HG03025 (cell line): ENCODE data around the gene GPR179.
A peak's percentile ranks its signal among the peaks of the same experiment; 100 is the strongest.
"Not testable (repeated sequence)": the region's sequence is repeated elsewhere in the genome, so short reads cannot be mapped to it uniquely, and the experiment has no call there.

ENCODE experiments used
- ATAC-seq: cut with Tn5 transposase; IDR thresholded peaks from one replicate; pipeline ENCODE4 v1.9.1; 2021; ENCODE audit warnings: mild to moderate bottlenecking, moderate library complexity; ENCODE audit not compliant: unreplicated experiment, low FRiP score

The GPR179 gene

GRCh38 chr17:38324141-38324697, 19.5 kb downstream of the GPR179 start:
- no peak for ATAC-seq

GRCh38 chr17:38322897-38323296, 20.9 kb downstream of the GPR179 start:
- ATAC-seq = no peak

GRCh38 chr17:38322156-38322779, 21.5 kb downstream of the GPR179 start:
- no peak for ATAC-seq

- no peak for ATAC-seq
Measured at GRCh38 chr17:38320482-38320881, 23.3 kb downstream of the GPR179 start.

GRCh38 chr17:38317081-38317480, 26.7 kb downstream of the GPR179 start:
- no peak for ATAC-seq

GRCh38 chr17:38315497-38315896, 28.3 kb downstream of the GPR179 start:
- no peak for ATAC-seq

- ATAC-seq = peak; percentile 83
Measured at GRCh38 chr17:38296834-38297517, 46.8 kb downstream of the GPR179 start, which contains the start of gene MRPL45. Gene MRPL45, plus strand, starts transcription at chr17:38297168. Its CDS starts 16 bp downstream, at chr17:38297184.

GRCh38 chr17:38295602-38296365, 48.0 kb downstream of the GPR179 start:
- ATAC-seq = not testable (repeated sequence)

- ATAC-seq = not testable (repeated sequence)
Measured at GRCh38 chr17:38289760-38290159, 54.0 kb downstream of the GPR179 start.

- not testable (repeated sequence) for ATAC-seq
Measured at GRCh38 chr17:38288217-38288827, 55.4 kb downstream of the GPR179 start.

- not testable (repeated sequence) for ATAC-seq
Measured at GRCh38 chr17:38286501-38287091, 57.2 kb downstream of the GPR179 start.

- not testable (repeated sequence) for ATAC-seq
Measured at GRCh38 chr17:38285994-38286393, 57.8 kb downstream of the GPR179 start.
